Measurements from ENCODE around the gene TACC2.

Gene TACC2

GRCh38 chr10:122294511-122295450 lies 305.8 kb downstream of the TACC2 start:
- no peak overlapping the region for H3K9ac ChIP-seq (ENCODE audit: low read length)
- peaks cover 7% of the 10 kb centered on the region for H3K27me3 ChIP-seq (ENCODE audit: control insufficient read depth, insufficient read depth, low read length)
- H3K4me3 ChIP-seq (ENCODE audit: low read length) = no peak overlapping the region
- H3K36me3 ChIP-seq (ENCODE audit: control insufficient read depth, insufficient read depth, low read length) = no peaks in the 10 kb centered on the region
- H3K9me3 ChIP-seq (ENCODE audit: control insufficient read depth, low read length) = no peaks in the 10 kb centered on the region
- peaks cover 27% of the 10 kb centered on the region for H3K4me1 ChIP-seq (ENCODE audit: control insufficient read depth, insufficient read depth, low read length)

- H3K9me3 ChIP-seq (ENCODE audit: control insufficient read depth, low read length) = no peaks in the 10 kb centered on the region
- no peak overlapping the region for H3K4me3 ChIP-seq (ENCODE audit: low read length)
- H3K27me3 ChIP-seq (ENCODE audit: control insufficient read depth, insufficient read depth, low read length) = peaks cover 7% of the 10 kb centered on the region
- no peaks in the 10 kb centered on the region for H3K36me3 ChIP-seq (ENCODE audit: control insufficient read depth, insufficient read depth, low read length)
- peaks cover 27% of the 10 kb centered on the region for H3K4me1 ChIP-seq (ENCODE audit: control insufficient read depth, insufficient read depth, low read length)
- H3K9ac ChIP-seq (ENCODE audit: low read length) = no peak overlapping the region
These were observed 306.5 kb downstream of the TACC2 start for GRCh38 chr10:122295451-122295809.

GRCh38 chr10:122296363-122297120 lies 307.6 kb downstream of the TACC2 start:
- Histone ChIP-seq H3K4me1 (ENCODE audit: control insufficient read depth, insufficient read depth, low read length) (peaks cover 29% of the 10 kb centered on the region), H3K9ac (ENCODE audit: low read length) (no peak overlapping the region), H3K36me3 (ENCODE audit: control insufficient read depth, insufficient read depth, low read length) (no peaks in the 10 kb centered on the region), H3K9me3 (ENCODE audit: control insufficient read depth, low read length) (no peaks in the 10 kb centered on the region), H3K27me3 (ENCODE audit: control insufficient read depth, insufficient read depth, low read length) (peaks cover 7% of the 10 kb centered on the region), H3K4me3 (ENCODE audit: low read length) (no peak overlapping the region)

- no peak overlapping the region for H3K9ac ChIP-seq (ENCODE audit: low read length)
- peaks cover 32% of the 10 kb centered on the region for H3K4me1 ChIP-seq (ENCODE audit: control insufficient read depth, insufficient read depth, low read length)
- no peak overlapping the region for H3K4me3 ChIP-seq (ENCODE audit: low read length)
- no peaks in the 10 kb centered on the region for H3K9me3 ChIP-seq (ENCODE audit: control insufficient read depth, low read length)
- peaks cover 7% of the 10 kb centered on the region for H3K27me3 ChIP-seq (ENCODE audit: control insufficient read depth, insufficient read depth, low read length)
- no peaks in the 10 kb centered on the region for H3K36me3 ChIP-seq (ENCODE audit: control insufficient read depth, insufficient read depth, low read length)
These were observed 308.6 kb downstream of the TACC2 start for GRCh38 chr10:122297583-122297982.

GRCh38 chr10:122298206-122298597 lies 309.2 kb downstream of the TACC2 start:
- Histone ChIP-seq H3K9ac (ENCODE audit: low read length) (no peak overlapping the region), H3K27me3 (ENCODE audit: control insufficient read depth, insufficient read depth, low read length) (peaks cover 7% of the 10 kb centered on the region), H3K4me3 (ENCODE audit: low read length) (no peak overlapping the region), H3K36me3 (ENCODE audit: control insufficient read depth, insufficient read depth, low read length) (no peaks in the 10 kb centered on the region), H3K9me3 (ENCODE audit: control insufficient read depth, low read length) (no peaks in the 10 kb centered on the region), H3K4me1 (ENCODE audit: control insufficient read depth, insufficient read depth, low read length) (peaks cover 27% of the 10 kb centered on the region)

- no peak overlapping the region for H3K4me3 ChIP-seq (ENCODE audit: low read length)
These were observed 309.8 kb downstream of the TACC2 start for GRCh38 chr10:122298598-122299301.

GRCh38 chr10:122299423-122300075 lies 310.6 kb downstream of the TACC2 start:
- no peak overlapping the region for H3K4me3 ChIP-seq (ENCODE audit: low read length)

More at GRCh38 chr10:122298598-122299301, 309.8 kb downstream of the TACC2 start:
- no peaks in the 10 kb centered on the region for H3K9me3 ChIP-seq (ENCODE audit: control insufficient read depth, low read length)
- H3K4me1 ChIP-seq (ENCODE audit: control insufficient read depth, insufficient read depth, low read length) = peaks cover 22% of the 10 kb centered on the region
- peaks cover 7% of the 10 kb centered on the region for H3K27me3 ChIP-seq (ENCODE audit: control insufficient read depth, insufficient read depth, low read length)
- no peaks in the 10 kb centered on the region for H3K36me3 ChIP-seq (ENCODE audit: control insufficient read depth, insufficient read depth, low read length)
- H3K9ac ChIP-seq (ENCODE audit: low read length) = peak overlapping the region; percentile 58

GRCh38 chr10:122301055-122301810 lies 312.3 kb downstream of the TACC2 start:
- Histone ChIP-seq H3K27me3 (ENCODE audit: control insufficient read depth, insufficient read depth, low read length) (peaks cover 7% of the 10 kb centered on the region), H3K36me3 (ENCODE audit: control insufficient read depth, insufficient read depth, low read length) (no peaks in the 10 kb centered on the region), H3K4me3 (ENCODE audit: low read length) (no peak overlapping the region), H3K9me3 (ENCODE audit: control insufficient read depth, low read length) (no peaks in the 10 kb centered on the region), H3K4me1 (ENCODE audit: control insufficient read depth, insufficient read depth, low read length) (peaks cover 5% of the 10 kb centered on the region), H3K9ac (ENCODE audit: low read length) (no peak overlapping the region)

More at GRCh38 chr10:122299423-122300075, 310.6 kb downstream of the TACC2 start:
- H3K9me3 ChIP-seq (ENCODE audit: control insufficient read depth, low read length) = no peaks in the 10 kb centered on the region
- H3K27me3 ChIP-seq (ENCODE audit: control insufficient read depth, insufficient read depth, low read length) = peaks cover 7% of the 10 kb centered on the region
- H3K36me3 ChIP-seq (ENCODE audit: control insufficient read depth, insufficient read depth, low read length) = no peaks in the 10 kb centered on the region
- H3K4me1 ChIP-seq (ENCODE audit: control insufficient read depth, insufficient read depth, low read length) = peaks cover 14% of the 10 kb centered on the region
- H3K9ac ChIP-seq (ENCODE audit: low read length) = peak overlapping the region; percentile 58

GRCh38 chr10:122301811-122302115 lies 312.8 kb downstream of the TACC2 start:
- H3K9me3 ChIP-seq (ENCODE audit: control insufficient read depth, low read length) = no peaks in the 10 kb centered on the region
- no peak overlapping the region for H3K9ac ChIP-seq (ENCODE audit: low read length)
- peaks cover 7% of the 10 kb centered on the region for H3K27me3 ChIP-seq (ENCODE audit: control insufficient read depth, insufficient read depth, low read length)
- peaks cover 5% of the 10 kb centered on the region for H3K4me1 ChIP-seq (ENCODE audit: control insufficient read depth, insufficient read depth, low read length)
- H3K36me3 ChIP-seq (ENCODE audit: control insufficient read depth, insufficient read depth, low read length) = no peaks in the 10 kb centered on the region
- no peak overlapping the region for H3K4me3 ChIP-seq (ENCODE audit: low read length)

- no peak overlapping the region for H3K4me3 ChIP-seq (ENCODE audit: low read length)
- H3K27me3 ChIP-seq (ENCODE audit: control insufficient read depth, insufficient read depth, low read length) = peaks cover 7% of the 10 kb centered on the region
- H3K9me3 ChIP-seq (ENCODE audit: control insufficient read depth, low read length) = no peaks in the 10 kb centered on the region
- H3K9ac ChIP-seq (ENCODE audit: low read length) = no peak overlapping the region
- no peaks in the 10 kb centered on the region for H3K36me3 ChIP-seq (ENCODE audit: control insufficient read depth, insufficient read depth, low read length)
- peaks cover 7% of the 10 kb centered on the region for H3K4me1 ChIP-seq (ENCODE audit: control insufficient read depth, insufficient read depth, low read length)
These were observed 313.4 kb downstream of the TACC2 start for GRCh38 chr10:122302315-122302714.

Measured in mucosa of stomach (tissue), 1 donor.